ENCODE measurements around the gene RNF141.

RNF141 gene

DNA sequence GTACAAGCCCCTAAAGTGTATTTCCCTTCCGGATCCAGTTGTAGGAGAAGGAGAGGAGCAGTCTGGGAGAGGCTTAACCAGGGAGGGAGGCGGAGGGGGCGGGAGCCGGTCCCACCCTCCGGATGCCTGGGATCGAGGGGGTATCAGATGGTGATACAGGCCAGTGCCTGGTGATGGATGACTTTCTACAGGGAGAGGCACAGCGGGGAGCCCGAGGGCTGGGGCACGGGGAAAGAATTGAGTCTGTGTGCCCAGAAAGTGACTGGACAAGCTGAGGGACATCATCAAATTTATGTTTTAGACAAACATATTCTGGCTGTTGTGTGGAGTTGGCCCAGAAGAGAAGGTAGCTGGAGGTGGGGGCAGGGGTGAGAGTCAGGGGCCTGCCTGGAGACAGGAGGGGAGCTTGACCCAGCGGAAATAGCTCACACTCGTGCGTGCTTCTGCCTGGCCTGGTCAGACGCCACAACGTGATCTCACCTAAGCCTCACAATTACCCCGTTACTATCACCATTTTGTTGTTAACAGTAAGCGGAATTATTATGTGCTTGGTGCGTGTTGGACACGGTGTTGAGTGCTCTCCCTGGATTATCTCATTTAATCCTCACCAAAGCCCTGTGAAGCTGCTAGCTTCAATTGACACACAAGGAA, 43.5 kb downstream of the RNF141 start:
- no peak for DNase-seq

DNA sequence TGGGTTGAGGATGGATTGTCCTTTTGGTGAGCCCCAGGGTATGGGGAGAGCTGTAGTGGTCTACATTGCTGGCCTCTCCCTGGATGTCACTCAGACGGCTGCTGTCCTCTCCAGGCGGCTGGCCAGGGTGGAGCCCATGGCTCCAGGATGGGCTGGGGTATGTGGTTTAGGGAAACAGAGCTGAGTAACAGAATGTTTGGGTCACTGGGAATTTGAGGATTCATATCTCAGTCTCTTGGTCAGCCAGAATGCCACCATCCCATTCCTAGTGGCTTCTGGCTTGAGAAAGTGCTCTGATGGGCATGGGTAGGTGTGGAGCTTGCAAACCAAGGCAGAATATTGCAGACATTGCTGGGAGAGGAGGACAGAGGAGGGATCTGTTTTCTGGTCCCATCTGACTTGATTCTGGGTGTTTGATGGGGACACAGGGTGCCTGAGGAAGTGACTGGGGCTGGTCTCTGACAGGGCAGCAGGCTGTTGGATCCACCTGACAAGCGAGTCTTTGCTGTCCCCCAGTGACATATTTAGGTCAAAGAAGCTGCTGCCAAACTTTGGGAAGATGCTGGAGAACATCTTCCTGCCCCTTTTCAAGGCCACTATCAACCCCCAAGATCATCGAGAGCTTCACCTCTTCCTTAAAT, 44.6 kb downstream of the RNF141 start:
- DNase-seq, result no peak

DNA sequence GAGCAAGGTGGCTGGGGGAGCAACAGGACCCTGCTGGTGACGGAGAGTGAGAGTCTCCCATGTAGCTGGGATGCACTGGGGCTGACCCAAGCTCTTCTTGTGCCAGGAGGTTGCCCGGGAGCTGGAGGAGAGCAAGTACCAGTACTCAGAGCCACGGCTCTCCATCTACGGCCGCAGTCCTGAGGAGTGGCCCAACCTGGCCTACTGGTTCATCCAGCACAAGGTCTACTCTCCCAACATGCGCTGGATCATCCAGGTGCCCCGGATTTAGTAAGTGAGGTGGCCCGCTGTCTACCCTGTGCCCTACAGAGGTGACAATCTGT, 45.6 kb downstream of the RNF141 start:
- DNase-seq, result no peak

DNA sequence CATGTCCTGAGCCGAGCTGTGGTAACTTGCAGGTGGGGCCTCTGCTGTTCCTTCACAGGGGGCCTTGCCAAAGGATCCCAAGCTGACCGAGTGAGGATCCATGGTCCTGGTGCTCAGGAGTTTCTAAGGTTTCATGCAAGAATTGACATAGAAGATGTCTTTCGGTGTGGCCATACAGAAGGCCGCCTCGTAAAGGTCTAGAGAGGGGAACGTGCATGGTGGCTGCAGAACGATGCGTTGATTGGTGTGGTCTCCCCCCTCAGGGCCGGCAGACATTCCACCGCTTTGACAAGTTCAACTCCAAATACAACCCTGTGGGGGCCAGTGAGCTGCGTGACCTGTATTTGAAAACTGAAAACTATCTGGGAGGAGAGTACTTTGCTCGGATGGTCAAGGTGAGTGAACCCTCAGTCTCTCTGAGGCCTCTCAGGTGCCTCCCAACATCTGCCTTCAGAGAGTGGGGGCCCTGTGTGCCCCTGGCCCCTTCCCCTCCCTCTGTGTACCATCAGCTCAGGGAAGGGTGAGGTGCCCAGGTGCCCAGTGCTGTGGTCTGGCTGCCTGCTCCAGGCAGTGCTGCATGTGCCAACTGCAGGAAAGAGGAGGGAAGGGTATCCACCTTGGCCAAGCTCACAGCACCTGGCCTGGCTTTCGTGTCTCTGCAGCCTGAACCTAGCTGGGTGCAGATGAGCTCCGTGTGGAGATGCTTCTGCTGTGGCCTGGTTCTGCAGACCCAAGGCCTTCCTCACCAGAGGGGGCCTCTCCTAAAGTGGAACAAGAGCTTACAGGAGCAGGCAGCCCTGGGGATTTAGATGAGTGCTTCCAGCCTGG, 46.1 kb downstream of the RNF141 start:
- no peak for DNase-seq

DNA sequence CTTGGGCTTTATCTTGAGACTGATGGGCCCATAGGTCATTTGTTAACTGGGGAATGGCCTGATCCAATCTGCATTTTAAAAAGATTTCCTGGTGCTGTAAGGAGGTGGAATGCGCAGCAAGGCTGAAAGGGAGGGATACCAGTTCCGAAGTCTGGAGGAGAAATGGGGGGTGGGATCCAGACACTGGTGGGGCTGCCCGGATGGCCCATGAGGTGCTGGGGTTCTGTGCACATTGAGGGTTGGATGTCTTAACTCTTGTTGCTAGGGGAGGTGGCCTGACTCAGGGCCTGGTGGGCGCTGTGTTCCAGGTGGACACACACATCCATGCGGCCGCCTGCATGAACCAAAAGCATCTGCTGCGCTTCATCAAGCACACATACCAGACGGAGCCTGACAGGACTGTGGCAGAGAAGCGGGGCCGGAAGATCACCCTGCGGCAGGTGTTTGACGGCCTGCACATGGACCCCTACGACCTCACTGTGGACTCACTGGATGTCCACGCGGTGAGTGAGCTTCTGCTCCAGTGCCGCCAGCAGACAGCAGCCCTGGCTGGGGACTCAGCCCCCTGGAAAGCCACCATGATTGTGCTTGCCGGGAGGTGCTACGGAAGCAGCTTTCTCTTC, 47.8 kb downstream of the RNF141 start:
- DNase-seq, result no peak

DNA sequence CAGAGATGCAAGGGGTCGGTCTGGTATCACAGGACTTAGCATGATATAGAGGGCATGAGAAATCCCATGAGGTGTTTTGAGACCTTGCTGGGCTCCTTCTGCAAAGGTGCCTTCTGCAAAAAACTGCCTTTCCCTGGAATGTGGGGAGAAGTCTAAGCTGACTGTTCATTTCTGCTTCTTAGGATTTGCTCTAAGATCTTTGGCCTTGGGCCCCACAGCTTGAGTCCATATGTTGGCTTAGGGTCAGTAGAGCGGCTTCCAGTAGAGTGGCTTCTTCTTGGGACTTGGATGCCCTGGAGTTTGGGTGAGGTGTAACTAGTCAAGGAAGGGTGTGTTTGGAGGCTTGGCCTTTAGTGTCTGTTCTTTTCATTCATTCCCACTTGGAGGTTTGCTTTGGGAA, 48.9 kb downstream of the RNF141 start:
- no peak for DNase-seq

GRCh38 chr11:10490398-10491241, 50.4 kb downstream of the RNF141 start:
- peak; percentile 99 for DNase-seq

GRCh38 chr11:10490032-10490397, 51.0 kb downstream of the RNF141 start:
- DNase-seq, result no peak

GRCh38 chr11:10488934-10489691, 51.9 kb downstream of the RNF141 start:
- DNase-seq, result no peak

DNA sequence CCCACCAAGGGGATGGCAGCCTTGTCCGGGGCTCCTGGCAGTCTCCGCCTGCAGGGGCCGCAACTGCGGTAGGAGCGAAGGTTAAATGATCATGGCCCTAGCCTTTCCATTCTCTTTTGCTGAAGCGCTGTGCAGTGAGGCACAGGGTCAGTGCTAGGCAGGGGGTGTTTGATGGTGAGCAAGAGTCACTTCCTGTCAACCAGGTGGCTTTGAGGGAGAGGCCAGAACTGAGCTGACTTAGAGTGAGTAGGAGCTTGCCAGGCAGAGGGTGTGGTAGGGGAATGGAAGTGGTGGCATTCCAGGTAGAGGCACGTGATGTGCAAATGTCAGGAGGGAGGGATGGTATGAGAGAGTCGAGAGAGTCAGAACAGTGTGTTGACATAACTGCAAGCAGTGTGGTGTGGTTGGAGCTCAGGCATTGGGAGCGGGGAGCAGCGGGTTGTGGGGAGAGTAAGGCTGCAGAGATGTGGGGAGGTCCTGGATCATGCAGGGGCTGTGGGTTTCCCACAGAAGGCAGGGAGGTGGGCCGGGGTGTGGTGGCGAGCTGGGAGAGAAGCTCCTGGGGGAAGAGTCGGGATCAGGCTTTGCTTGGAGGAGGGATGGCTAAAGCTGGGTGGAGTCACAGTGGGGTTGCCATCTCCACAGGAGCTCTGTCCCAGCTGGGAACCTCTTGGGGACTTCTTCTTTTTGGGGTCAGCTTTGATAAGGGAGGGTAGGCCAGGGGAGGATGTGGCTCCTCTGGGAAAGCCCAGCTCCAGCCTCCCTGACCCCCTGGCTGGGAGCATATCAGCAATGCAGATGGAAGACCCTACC, 52.7 kb downstream of the RNF141 start:
- peak; percentile 5 for DNase-seq

- no peak for DNase-seq
These were observed 53.9 kb downstream of the RNF141 start for GRCh38 chr11:10487002-10487647.

DNA sequence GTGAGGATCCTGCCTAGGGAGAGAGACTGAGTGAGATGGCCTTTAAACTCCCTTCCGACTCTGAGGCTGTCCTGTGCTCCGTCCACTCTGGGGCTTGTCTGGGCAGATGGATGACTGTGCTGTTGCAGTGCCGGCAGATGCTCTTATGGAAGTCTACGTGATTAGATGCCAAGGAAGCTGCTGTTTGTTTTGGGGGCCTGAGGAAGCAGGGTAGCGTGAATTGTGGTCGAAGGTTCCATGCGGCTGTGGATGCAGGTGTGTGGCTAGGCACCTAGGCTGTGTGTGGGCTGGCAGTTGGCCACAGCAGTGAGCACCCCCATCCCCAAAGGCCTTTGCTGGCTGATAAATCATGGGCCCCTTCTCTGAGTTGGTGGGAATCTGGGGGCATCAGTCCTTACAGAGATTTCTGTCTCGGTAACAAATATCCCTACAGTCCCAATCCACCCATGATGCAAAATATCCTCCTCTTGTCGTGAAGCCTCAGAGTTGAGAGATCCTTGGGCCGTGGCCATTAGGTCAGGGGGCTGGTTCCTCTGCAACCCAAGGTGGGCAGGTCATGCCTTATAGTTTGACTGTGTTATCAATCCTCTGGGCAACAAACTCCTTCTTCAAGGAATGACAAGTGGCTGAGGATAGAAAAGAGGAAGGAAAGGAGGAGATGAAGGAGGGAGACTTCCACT, 54.7 kb downstream of the RNF141 start:
- no peak for DNase-seq

DNA sequence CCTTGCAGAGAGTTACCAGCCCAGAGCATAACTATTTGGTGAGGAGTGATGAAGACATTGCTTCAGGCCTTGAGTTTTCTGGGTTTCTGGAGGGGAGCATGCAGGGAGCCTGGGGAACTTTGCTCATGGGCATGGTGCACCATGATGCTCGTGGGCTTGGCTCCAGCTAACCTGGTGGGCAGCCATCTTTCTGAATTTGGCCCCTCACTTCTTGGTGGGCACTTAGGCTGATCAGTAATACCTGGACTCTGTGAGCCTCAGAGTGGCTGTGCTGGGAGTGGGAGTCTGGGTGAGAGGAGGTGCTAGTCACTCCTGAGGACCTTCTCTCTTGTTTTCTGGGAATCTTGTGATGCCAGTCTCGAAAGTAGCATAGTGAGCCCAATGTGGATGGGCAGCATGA, 55.3 kb downstream of the RNF141 start:
- no peak for DNase-seq

DNA sequence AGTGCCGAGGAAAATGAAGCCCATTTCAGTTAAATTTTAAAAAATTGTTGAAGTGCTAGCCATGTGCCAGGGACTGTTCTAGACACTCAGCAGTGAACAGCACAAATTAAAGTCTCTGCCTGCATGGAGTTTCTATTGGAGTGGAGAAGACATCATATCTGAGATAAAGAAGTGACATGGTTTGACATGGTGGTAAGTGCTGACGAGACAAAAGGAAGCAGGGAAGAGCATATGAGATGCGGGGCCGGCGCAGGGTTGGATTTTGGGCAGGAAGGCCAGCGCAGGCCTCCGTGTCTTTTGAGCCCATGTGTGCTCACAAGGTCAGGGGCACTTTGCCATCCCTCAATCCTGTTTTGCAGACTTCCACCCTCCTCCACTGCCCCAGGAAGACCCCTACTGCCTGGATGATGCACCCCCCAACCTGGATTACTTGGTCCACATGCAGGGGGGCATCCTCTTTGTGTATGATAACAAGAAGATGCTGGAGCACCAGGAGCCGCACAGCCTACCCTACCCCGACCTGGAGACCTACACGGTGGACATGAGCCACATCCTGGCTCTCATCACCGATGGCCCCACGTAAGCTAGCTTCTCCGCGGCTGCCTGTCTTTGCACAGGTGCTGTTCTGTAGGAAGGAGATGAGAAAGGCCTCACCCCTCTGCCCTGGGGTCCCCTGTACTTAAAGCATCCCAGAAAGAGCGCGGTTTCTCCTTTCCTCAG, 56.4 kb downstream of the RNF141 start:
- DNase-seq, result no peak

DNA sequence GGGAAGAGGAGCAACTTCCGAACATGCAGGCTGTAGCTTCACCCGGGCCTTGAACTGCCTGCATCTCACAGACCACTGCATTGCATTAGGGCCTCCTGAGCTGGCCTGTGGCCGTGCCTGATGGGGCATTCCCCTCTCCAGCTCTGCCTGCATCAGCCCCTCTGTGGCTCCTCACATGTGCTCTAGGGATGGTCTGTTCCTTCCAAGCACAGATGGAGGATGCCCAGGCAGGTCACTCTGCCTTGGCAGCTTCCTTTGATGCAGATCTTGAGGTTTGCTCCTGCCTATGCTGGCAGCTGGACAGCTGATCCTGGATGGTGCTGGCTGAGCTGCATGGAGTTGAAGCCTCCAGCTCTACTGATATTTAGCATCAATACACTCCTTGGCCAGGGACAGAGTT, 57.4 kb downstream of the RNF141 start:
- no peak for DNase-seq

DNA sequence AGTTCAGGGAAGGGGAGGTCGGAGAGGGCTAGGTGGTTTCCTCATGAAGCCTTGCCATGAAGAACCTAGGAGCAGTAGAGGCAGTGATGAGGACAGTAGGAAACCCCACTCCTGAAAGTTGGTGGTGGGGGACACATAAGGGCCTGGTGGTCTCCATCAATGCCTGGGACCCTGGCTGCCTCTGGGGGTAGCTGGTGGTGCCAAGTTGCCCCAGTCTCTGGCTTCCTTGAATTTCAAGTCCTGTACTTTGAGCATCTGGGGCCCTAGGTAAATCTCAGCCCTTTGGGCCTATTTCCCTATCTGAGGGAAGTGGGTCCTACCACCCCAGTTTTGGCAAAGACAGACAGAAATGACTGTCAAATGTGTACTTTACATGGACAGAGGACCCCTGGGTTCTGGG, 57.8 kb downstream of the RNF141 start:
- DNase-seq, result no peak

DNA sequence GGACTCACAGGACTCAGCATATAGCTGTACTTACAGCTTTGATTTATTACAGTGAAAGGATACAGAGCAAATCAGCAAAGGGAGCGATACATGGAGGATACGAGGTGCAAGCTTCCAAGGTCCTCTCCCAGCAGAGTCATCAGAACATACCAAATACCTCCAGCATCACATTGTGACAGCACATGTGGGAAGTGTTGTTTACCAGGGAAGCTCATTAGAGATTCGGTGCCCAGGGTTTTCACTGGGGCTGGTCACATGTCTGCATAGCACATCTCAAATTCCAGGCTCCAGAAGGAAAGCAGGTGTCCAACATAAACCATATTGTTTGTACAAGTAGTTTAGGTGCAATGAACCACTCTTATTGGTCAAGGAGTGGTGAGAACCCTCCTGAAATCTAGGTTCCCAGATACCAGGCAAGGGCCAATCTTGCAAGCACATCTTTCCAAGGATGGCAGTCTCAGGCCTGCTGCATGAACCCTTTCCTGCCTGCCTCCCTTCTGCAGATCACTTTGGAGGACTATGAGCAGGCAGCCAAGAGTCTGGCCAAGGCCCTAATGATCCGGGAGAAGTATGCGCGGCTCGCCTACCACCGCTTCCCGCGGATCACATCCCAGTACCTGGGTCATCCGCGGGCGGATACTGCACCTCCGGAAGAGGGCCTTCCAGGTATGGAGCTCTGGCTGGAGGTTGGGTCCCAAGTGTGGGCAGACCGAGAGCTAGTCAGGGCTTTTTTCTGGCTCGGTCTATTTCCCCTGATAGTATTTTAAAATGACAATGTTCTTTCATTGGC, 59.2 kb downstream of the RNF141 start:
- DNase-seq, result no peak

GRCh38 chr11:10480760-10481159, 60.2 kb downstream of the RNF141 start:
- no peak for DNase-seq

GRCh38 chr11:10480026-10480425, 61.0 kb downstream of the RNF141 start:
- no peak for DNase-seq
